ENCODE data around the gene PDE7B. TPM values are rescaled to one million over a fixed set of nuclear protein-coding genes. Genes with fewer than 3 reads are reported as not detected.

Gene PDE7B
- total RNA-seq, 1 experiment from 2014 or later: 7.1 TPM

GRCh38 chr6:136024711-136025110 is 173.2 kb downstream of the PDE7B start:
- no peak for DNase-seq (ENCODE audit: low read depth, low spot score)
- in situ Hi-C loops (cut with HindIII; ENCODE audit: low pct_unique_long_range_greater_than_20kb, low sequenced_read_pairs): no loop called here

GRCh38 chr6:136025736-136026135 is 174.2 kb downstream of the PDE7B start:
- in situ Hi-C loops (cut with HindIII; ENCODE audit: low pct_unique_long_range_greater_than_20kb, low sequenced_read_pairs): no loop called here
- DNase-seq (ENCODE audit: low read depth, low spot score): no peak

GRCh38 chr6:136030131-136030530 is 178.6 kb downstream of the PDE7B start:
- in situ Hi-C loops (cut with HindIII; ENCODE audit: low pct_unique_long_range_greater_than_20kb, low sequenced_read_pairs): no loop called here
- no peak for DNase-seq (ENCODE audit: low read depth, low spot score)

- peak; percentile 55 for DNase-seq (ENCODE audit: low read depth, low spot score)
- in situ Hi-C loops (cut with HindIII; ENCODE audit: low pct_unique_long_range_greater_than_20kb, low sequenced_read_pairs): no loop called here
Measured at GRCh38 chr6:136031982-136032381, 180.5 kb downstream of the PDE7B start.

- DNase-seq (ENCODE audit: low read depth, low spot score): no peak
- in situ Hi-C loops (cut with HindIII; ENCODE audit: low pct_unique_long_range_greater_than_20kb, low sequenced_read_pairs): no loop called here
Measured at GRCh38 chr6:136033416-136033815, 181.9 kb downstream of the PDE7B start.

GRCh38 chr6:136034422-136034821 is 182.9 kb downstream of the PDE7B start:
- no peak for DNase-seq (ENCODE audit: low read depth, low spot score)
- in situ Hi-C loops (cut with HindIII; ENCODE audit: low pct_unique_long_range_greater_than_20kb, low sequenced_read_pairs): no loop called here

GRCh38 chr6:136035378-136036070 is 184.0 kb downstream of the PDE7B start:
- in situ Hi-C loops (cut with HindIII; ENCODE audit: low pct_unique_long_range_greater_than_20kb, low sequenced_read_pairs): no loop called here
- no peak for DNase-seq (ENCODE audit: low read depth, low spot score)

- in situ Hi-C loops (cut with HindIII; ENCODE audit: low pct_unique_long_range_greater_than_20kb, low sequenced_read_pairs): no loop called here
Measured at GRCh38 chr6:136036071-136036380, 184.5 kb downstream of the PDE7B start.

GRCh38 chr6:136036601-136037000 is 185.1 kb downstream of the PDE7B start:
- in situ Hi-C loops (cut with HindIII; ENCODE audit: low pct_unique_long_range_greater_than_20kb, low sequenced_read_pairs): no loop called here
- DNase-seq (ENCODE audit: low read depth, low spot score): no peak

More at GRCh38 chr6:136036071-136036380, 184.5 kb downstream of the PDE7B start:
- no peak for DNase-seq (ENCODE audit: low read depth, low spot score)

GRCh38 chr6:136037242-136037875 is 185.9 kb downstream of the PDE7B start:
- no peak for DNase-seq (ENCODE audit: low read depth, low spot score)
- in situ Hi-C loops (cut with HindIII; ENCODE audit: low pct_unique_long_range_greater_than_20kb, low sequenced_read_pairs): no loop called here

- in situ Hi-C loops (cut with HindIII; ENCODE audit: low pct_unique_long_range_greater_than_20kb, low sequenced_read_pairs): no loop called here
- DNase-seq (ENCODE audit: low read depth, low spot score): no peak
Measured at GRCh38 chr6:136037876-136038460, 186.5 kb downstream of the PDE7B start.

- DNase-seq (ENCODE audit: low read depth, low spot score): no peak
- in situ Hi-C loops (cut with HindIII; ENCODE audit: low pct_unique_long_range_greater_than_20kb, low sequenced_read_pairs): no loop called here
Measured at GRCh38 chr6:136038531-136038930, 187.0 kb downstream of the PDE7B start.

- DNase-seq (ENCODE audit: low read depth, low spot score): no peak
- in situ Hi-C loops (cut with HindIII; ENCODE audit: low pct_unique_long_range_greater_than_20kb, low sequenced_read_pairs): no loop called here
Measured at GRCh38 chr6:136039185-136039584, 187.7 kb downstream of the PDE7B start.

GRCh38 chr6:136050475-136050874 is 199.0 kb downstream of the PDE7B start:
- DNase-seq (ENCODE audit: low read depth, low spot score): peak; percentile 15
- in situ Hi-C loops (cut with HindIII; ENCODE audit: low pct_unique_long_range_greater_than_20kb, low sequenced_read_pairs): no loop called here

- peak; percentile 86 for DNase-seq (ENCODE audit: low read depth, low spot score)
- in situ Hi-C loops (cut with HindIII; ENCODE audit: low pct_unique_long_range_greater_than_20kb, low sequenced_read_pairs): no loop called here
Measured at GRCh38 chr6:136051140-136051775, 199.8 kb downstream of the PDE7B start.

GRCh38 chr6:136052031-136052430 is 200.5 kb downstream of the PDE7B start:
- in situ Hi-C loops (cut with HindIII; ENCODE audit: low pct_unique_long_range_greater_than_20kb, low sequenced_read_pairs): no loop called here
- no peak for DNase-seq (ENCODE audit: low read depth, low spot score)

- DNase-seq (ENCODE audit: low read depth, low spot score): no peak
- in situ Hi-C loops (cut with HindIII; ENCODE audit: low pct_unique_long_range_greater_than_20kb, low sequenced_read_pairs): no loop called here
Measured at GRCh38 chr6:136058852-136059251, 207.4 kb downstream of the PDE7B start.

GRCh38 chr6:136059308-136059707 is 207.8 kb downstream of the PDE7B start:
- in situ Hi-C loops (cut with HindIII; ENCODE audit: low pct_unique_long_range_greater_than_20kb, low sequenced_read_pairs): no loop called here

GRCh38 chr6:136060052-136060451 is 208.6 kb downstream of the PDE7B start:
- in situ Hi-C loops (cut with HindIII; ENCODE audit: low pct_unique_long_range_greater_than_20kb, low sequenced_read_pairs): no loop called here
- no peak for DNase-seq (ENCODE audit: low read depth, low spot score)

More at GRCh38 chr6:136059308-136059707, 207.8 kb downstream of the PDE7B start:
- DNase-seq (ENCODE audit: low read depth, low spot score): no peak
